ENCODE results near the gene RASGEF1B.

DNA sequence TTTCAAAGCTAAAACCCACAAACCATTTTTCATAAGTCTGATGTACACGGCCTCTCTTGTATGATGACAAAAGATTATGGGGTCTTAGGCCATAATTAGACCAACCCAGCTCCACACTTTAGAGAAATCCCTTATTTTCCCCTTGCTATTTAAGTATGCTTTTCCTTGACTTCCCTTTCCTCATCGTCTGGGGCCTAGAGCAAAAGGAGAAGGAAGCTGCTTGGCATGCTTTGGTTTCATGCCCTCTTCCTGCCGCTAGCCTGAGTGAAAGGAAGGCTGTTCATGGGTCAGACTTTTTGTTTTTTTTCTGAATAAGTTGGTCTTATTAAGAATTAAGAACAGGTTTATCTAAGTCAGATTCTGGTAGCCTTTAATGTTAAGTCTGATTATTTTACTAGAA is 10.6 kb upstream of the RASGEF1B start:
- TF ChIP-seq, protein P1, sequence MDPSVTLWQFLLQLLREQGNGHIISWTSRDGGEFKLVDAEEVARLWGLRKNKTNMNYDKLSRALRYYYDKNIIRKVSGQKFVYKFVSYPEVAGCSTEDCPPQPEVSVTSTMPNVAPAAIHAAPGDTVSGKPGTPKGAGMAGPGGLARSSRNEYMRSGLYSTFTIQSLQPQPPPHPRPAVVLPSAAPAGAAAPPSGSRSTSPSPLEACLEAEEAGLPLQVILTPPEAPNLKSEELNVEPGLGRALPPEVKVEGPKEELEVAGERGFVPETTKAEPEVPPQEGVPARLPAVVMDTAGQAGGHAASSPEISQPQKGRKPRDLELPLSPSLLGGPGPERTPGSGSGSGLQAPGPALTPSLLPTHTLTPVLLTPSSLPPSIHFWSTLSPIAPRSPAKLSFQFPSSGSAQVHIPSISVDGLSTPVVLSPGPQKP (IDR thresholded peaks at IDR 0.05; ENCODE audit: low read depth, low read length) = no peak
- TF ChIP-seq RAD21 (conservative IDR thresholded peaks at IDR 0.05 in 1 of 2, IDR thresholded peaks at IDR 0.05 in 1 of 2) = no peak
- TF ChIP-seq, protein P2, sequence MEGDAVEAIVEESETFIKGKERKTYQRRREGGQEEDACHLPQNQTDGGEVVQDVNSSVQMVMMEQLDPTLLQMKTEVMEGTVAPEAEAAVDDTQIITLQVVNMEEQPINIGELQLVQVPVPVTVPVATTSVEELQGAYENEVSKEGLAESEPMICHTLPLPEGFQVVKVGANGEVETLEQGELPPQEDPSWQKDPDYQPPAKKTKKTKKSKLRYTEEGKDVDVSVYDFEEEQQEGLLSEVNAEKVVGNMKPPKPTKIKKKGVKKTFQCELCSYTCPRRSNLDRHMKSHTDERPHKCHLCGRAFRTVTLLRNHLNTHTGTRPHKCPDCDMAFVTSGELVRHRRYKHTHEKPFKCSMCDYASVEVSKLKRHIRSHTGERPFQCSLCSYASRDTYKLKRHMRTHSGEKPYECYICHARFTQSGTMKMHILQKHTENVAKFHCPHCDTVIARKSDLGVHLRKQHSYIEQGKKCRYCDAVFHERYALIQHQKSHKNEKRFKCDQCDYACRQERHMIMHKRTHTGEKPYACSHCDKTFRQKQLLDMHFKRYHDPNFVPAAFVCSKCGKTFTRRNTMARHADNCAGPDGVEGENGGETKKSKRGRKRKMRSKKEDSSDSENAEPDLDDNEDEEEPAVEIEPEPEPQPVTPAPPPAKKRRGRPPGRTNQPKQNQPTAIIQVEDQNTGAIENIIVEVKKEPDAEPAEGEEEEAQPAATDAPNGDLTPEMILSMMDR (IDR thresholded peaks at IDR 0.05) = no peak
- TF ChIP-seq, protein P3, sequence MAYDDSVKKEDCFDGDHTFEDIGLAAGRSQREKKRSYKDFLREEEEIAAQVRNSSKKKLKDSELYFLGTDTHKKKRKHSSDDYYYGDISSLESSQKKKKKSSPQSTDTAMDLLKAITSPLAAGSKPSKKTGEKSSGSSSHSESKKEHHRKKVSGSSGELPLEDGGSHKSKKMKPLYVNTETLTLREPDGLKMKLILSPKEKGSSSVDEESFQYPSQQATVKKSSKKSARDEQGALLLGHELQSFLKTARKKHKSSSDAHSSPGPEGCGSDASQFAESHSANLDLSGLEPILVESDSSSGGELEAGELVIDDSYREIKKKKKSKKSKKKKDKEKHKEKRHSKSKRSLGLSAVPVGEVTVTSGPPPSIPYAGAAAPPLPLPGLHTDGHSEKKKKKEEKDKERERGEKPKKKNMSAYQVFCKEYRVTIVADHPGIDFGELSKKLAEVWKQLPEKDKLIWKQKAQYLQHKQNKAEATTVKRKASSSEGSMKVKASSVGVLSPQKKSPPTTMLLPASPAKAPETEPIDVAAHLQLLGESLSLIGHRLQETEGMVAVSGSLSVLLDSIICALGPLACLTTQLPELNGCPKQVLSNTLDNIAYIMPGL (CRISPR knock-in tag; IDR thresholded peaks at IDR 0.05; ENCODE audit: borderline replicate concordance) = no peak
- TF ChIP-seq EP300 (IDR thresholded peaks at IDR 0.05) = no peak

Measured in A549 (cell line).